ENCODE results near the gene ZNF12. TPM values are rescaled to one million over a fixed set of nuclear protein-coding genes. Genes with fewer than 3 reads are reported as not detected.

The ZNF12 gene
- total and polyA plus RNA-seq, 2 of the 8 experiments (the other 6 are each of a cell fraction or from before 2014, with no cell fraction given): 6.7 to 16.2 TPM

GRCh38 chr7:6706666-6707407 is at the start of gene ZNF12 (continued):
- peak; percentile 16 for TF ChIP-seq TAF7 (optimal IDR thresholded peaks at IDR 0.05; ENCODE audit: borderline replicate concordance, low read depth, low read length)
- TF ChIP-seq BRCA1 (IDR thresholded peaks at IDR 0.05; ENCODE audit: low read depth, low read length): no peak
- TF ChIP-seq SP1 (IDR thresholded peaks at IDR 0.05; ENCODE audit: low read depth, low read length): no peak
- no peak for TF ChIP-seq EZH2 (IDR thresholded peaks at IDR 0.05; ENCODE audit: low read depth, low read length, severe bottlenecking)
- peak in 1 of 2 experiments; percentile 63; a peak in 1 of 3 replicates for TF ChIP-seq POLR2A (IDR thresholded peaks at IDR 0.05; ENCODE audit: control extremely low read depth in 1 of 2, low read depth in 2 of 2, low read length in 2 of 2)
- TF ChIP-seq SP2 (IDR thresholded peaks at IDR 0.05; ENCODE audit: low read length): no peak
- no peak; the same call in 1 of the 2 replicates for TF ChIP-seq RBBP5 (IDR thresholded peaks at IDR 0.05; ENCODE audit: borderline replicate concordance, low read depth, low read length)
- peak; percentile 62; the same call in 1 of the 2 replicates for TF ChIP-seq TBP (IDR thresholded peaks at IDR 0.05; ENCODE audit: low read depth, low read length)
- no peak for TF ChIP-seq KDM1A (IDR thresholded peaks at IDR 0.05; ENCODE audit: borderline replicate concordance, low read length)
- TF ChIP-seq TEAD4 (IDR thresholded peaks at IDR 0.05; ENCODE audit: low read depth, low read length): no peak
- no peak for TF ChIP-seq ATF3 (IDR thresholded peaks at IDR 0.05; ENCODE audit: insufficient read depth, low read depth, low read length)

Data from H1 (cell line).